B cell (primary cell): ENCODE results near the gene AKR1B15. TPM values are rescaled to one million over a fixed set of nuclear protein-coding genes. Genes with fewer than 3 reads are reported as not detected.

Experiments used
- ATAC-seq: fragments of 200-7000 bp; cut with Tn5 transposase; one replicate; pipeline ENCODE4 v1.10.0; 2021; ENCODE audit warnings: low read depth, mild to moderate bottlenecking, moderate number of reproducible peaks, moderate library complexity
- CTCF ChIA-PET: fragments of 350-600 bp; sonication (Branson Sonifier 250); formaldehyde crosslinking; loops from one replicate; lab custom pipeline; 2021; ENCODE audit warnings: antibody characterized with exemption, inconsistent platforms; lab: Charles Lee
- POLR2A ChIA-PET: fragments of 350-600 bp; sonication (Branson Sonifier 250); formaldehyde crosslinking; loops from one replicate; lab custom pipeline; 2021; ENCODE audit warnings: antibody characterized with exemption; lab: Charles Lee
- DNase-seq: peaks from one replicate; pipeline ENCODE4 v3.0.0; 2013
- H2AFZ ChIP-seq: 2 replicates; pipeline ENCODE4 v1.6.1; 2012; ENCODE audit warnings: mild to moderate bottlenecking, low read depth, low read length; ENCODE audit not compliant: insufficient read depth, poor library complexity, severe bottlenecking
- H3K27ac ChIP-seq, 2 donors: 1 replicate in 1 of 2; 2 replicates in 1 of 2; pipeline ENCODE4 v1.5.1; 2012 to 2013; ENCODE audit warnings: low read length in 2 of 2, mild to moderate bottlenecking in 2 of 2, moderate library complexity in 1 of 2
- H3K27me3 ChIP-seq, 4 experiments: fragments of 200-600 bp in 1 of 4; sonication (generic) in 1 of 4; replicated peaks in 1 of 4; 1 replicate in 2 of 4; 2 replicates in 2 of 4; pipeline versions ENCODE4 v1.6.1 to v1.7.0; 2013 to 2016; ENCODE audit warnings: low read length in 3 of 4, mild to moderate bottlenecking in 2 of 4, mixed read lengths in 1 of 4, moderate library complexity in 1 of 4; ENCODE audit not compliant: insufficient read depth in 4 of 4, control insufficient read depth in 3 of 4; ENCODE audit errors: control extremely low read depth in 1 of 4
- H3K36me3 ChIP-seq, 2 experiments: replicated peaks in 1 of 2; 1 replicate in 1 of 2; 2 replicates in 1 of 2; pipeline versions ENCODE4 v1.6.1 to v1.7.1; 2013; ENCODE audit warnings: low read length in 1 of 2; ENCODE audit not compliant: insufficient read depth in 2 of 2, control insufficient read depth in 1 of 2; ENCODE audit errors: control extremely low read depth in 1 of 2, extremely low read depth in 1 of 2
- H3K4me1 ChIP-seq, 2 donors: fragments of 200-600 bp in 1 of 2; sonication (generic) in 1 of 2; 1 replicate in 1 of 2; 2 replicates in 1 of 2; pipeline versions ENCODE4 v1.5.1 to v1.6.1; 2013 to 2017; ENCODE audit warnings: low read length in 2 of 2; ENCODE audit not compliant: control insufficient read depth in 2 of 2, insufficient read depth in 2 of 2
- H3K4me2 ChIP-seq: replicated peaks from 2 replicates; pipeline ENCODE3; 2012; ENCODE audit warnings: mild to moderate bottlenecking, low read depth, low read length; ENCODE audit not compliant: poor library complexity, severe bottlenecking
- H3K4me3 ChIP-seq, 5 experiments: fragments of 200-600 bp in 1 of 5; sonication (generic) in 1 of 5; 1 replicate in 3 of 5; 2 replicates in 2 of 5; pipeline versions ENCODE4 v1.5.1 to v1.7.0; 2011 to 2016; ENCODE audit warnings: low read length in 4 of 5, mild to moderate bottlenecking in 4 of 5, low read depth in 2 of 5, control low read depth in 1 of 5, moderate library complexity in 1 of 5; ENCODE audit not compliant: insufficient read depth in 1 of 5; ENCODE audit errors: control extremely low read depth in 1 of 5, extremely low read depth in 1 of 5
- H3K79me2 ChIP-seq: fragments of 200-600 bp; sonication (generic); one replicate; pipeline ENCODE4 v1.6.0; 2016; ENCODE audit warnings: low read length; ENCODE audit not compliant: control insufficient read depth, insufficient read depth
- H3K9ac ChIP-seq: fragments of 200-600 bp; sonication (generic); 2 replicates; pipeline ENCODE4 v1.6.1; 2017; ENCODE audit warnings: mild to moderate bottlenecking, low read length, moderate library complexity
- H3K9me3 ChIP-seq, 3 donors: one replicate each; pipeline versions ENCODE4 v1.6.1 to v1.7.1; 2013; ENCODE audit warnings: low read length in 2 of 3; ENCODE audit not compliant: control insufficient read depth in 2 of 3, insufficient read depth in 1 of 3; ENCODE audit errors: control extremely low read depth in 1 of 3
- H4K20me1 ChIP-seq: 2 replicates; pipeline ENCODE4 v1.6.0; 2012; ENCODE audit warnings: mild to moderate bottlenecking, low read length; ENCODE audit not compliant: insufficient read depth, control insufficient read depth, poor library complexity, severe bottlenecking
- H3K27ac Mint-ChIP-seq: one replicate; pipeline ENCODE4 v1.8.0; 2021; ENCODE audit warnings: mixed read lengths
- H3K27me3 Mint-ChIP-seq: one replicate; pipeline ENCODE4 v1.8.0; 2021; ENCODE audit warnings: mixed read lengths
- H3K4me1 Mint-ChIP-seq: one replicate; pipeline ENCODE4 v1.8.0; 2021; ENCODE audit warnings: mixed read lengths
- H3K4me3 Mint-ChIP-seq: one replicate; pipeline ENCODE4 v1.8.0; 2021; ENCODE audit warnings: mixed read lengths
- H3K9me3 Mint-ChIP-seq: one replicate; pipeline ENCODE4 v1.8.0; 2022; ENCODE audit warnings: mixed read lengths; ENCODE audit not compliant: insufficient read depth
- EZH2 ChIP-seq: IDR thresholded peaks from 2 replicates; pipeline ENCODE4 v1.6.1; 2012; ENCODE audit warnings: borderline replicate concordance, low read depth, mild to moderate bottlenecking, moderate library complexity, low read length; ENCODE audit not compliant: insufficient read depth, poor library complexity, severe bottlenecking
- WGBS: methylation state at CpG from one replicate; pipeline ENCODE4 v1.1.5; 2013; ENCODE audit warnings: missing lambda C conversion rate; ENCODE audit not compliant: insufficient coverage; 5-methylcytosine and 5-hydroxymethylcytosine counted together
- intact Hi-C: fragments of 100-400 bp; cut with micrococcal nuclease; formaldehyde crosslinking; loops from one replicate; pipeline ENCODE4 v1.10.0; 2022
- polyA plus RNA-seq: library from polyadenylated mRNA; depleted of rRNA; stranded (reverse); fragments of >200 nt; gene quantifications from 2 replicates; pipeline ENCODE4 v1.2.3, GENCODE V29; 2012
- total RNA-seq, 2 donors: library from RNA; stranded (reverse); fragments of 120-200 nt in 1 of 2; gene quantifications; 1 replicate in 1 of 2; 2 replicates in 1 of 2; pipeline versions ENCODE4 v1.2.3 to v1.2.4, GENCODE V29; 2013 to 2022
- TF ChIP-seq, protein P1 (sequence below): fragments of 200-600 bp; IDR thresholded peaks from one replicate; pipeline ENCODE4 v1.8.0; 2022; ENCODE audit warnings: antibody characterized with exemption, mild to moderate bottlenecking

AKR1B15 gene
- total and polyA plus RNA-seq, 2 donors (not counting 1 experiment from before 2014, with no cell fraction given): not detected

DNA sequence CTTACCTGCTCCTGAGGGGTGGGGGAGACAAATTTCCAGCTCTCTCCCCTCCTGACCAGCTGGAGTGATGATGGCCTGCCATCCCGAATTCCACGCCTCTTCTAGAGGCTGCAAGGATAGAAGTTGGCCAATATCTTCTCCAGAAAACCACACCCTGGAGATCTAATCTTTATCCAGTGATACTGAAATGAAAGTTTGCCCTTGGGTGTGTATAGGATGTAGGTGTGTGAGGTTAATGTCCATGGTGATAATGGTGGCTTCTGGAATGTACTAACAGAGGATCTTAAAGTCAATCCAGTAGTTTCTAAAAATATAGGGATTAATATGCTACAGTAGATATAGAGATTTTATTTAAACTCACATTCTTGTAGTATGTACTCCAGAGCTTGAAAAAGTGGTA, 22.2 kb downstream of the AKR1B15 start:
- intact Hi-C loops: no loop called here
- Histone ChIP-seq H3K79me2 (no peaks in the 10 kb centered on the region), H2AFZ (no peak overlapping the region), H3K4me1 (no peaks in the 10 kb centered on the region), H3K9ac (no peak overlapping the region), H3K36me3 (no peaks in the 10 kb centered on the region), H3K9me3 (peaks cover 0 to 14% (median 0%) of the 10 kb centered on the region in 3 donors), H3K4me2 (no peak overlapping the region), H3K4me3 (no peak overlapping the region), H3K27ac (no peak overlapping the region), H3K27me3 (peaks cover 0 to 2% (median 0%) of the 10 kb centered on the region in 4 experiments), H4K20me1 (no peaks in the 10 kb centered on the region)
- ChIA-PET POLR2A (no interaction called here), CTCF (no interaction called here)
- WGBS: no CpG with 5 or more reads among the region's 2 CpGs
- DNase-seq (no peak), ATAC-seq (no peak)
- Mint-ChIP-seq H3K4me3 (no peak overlapping the region), H3K4me1 (no peaks in the 10 kb centered on the region), H3K27me3 (peaks cover 12% of the 10 kb centered on the region), H3K27ac (no peak overlapping the region), H3K9me3 (peaks cover 3% of the 10 kb centered on the region)
- TF ChIP-seq, protein P1, sequence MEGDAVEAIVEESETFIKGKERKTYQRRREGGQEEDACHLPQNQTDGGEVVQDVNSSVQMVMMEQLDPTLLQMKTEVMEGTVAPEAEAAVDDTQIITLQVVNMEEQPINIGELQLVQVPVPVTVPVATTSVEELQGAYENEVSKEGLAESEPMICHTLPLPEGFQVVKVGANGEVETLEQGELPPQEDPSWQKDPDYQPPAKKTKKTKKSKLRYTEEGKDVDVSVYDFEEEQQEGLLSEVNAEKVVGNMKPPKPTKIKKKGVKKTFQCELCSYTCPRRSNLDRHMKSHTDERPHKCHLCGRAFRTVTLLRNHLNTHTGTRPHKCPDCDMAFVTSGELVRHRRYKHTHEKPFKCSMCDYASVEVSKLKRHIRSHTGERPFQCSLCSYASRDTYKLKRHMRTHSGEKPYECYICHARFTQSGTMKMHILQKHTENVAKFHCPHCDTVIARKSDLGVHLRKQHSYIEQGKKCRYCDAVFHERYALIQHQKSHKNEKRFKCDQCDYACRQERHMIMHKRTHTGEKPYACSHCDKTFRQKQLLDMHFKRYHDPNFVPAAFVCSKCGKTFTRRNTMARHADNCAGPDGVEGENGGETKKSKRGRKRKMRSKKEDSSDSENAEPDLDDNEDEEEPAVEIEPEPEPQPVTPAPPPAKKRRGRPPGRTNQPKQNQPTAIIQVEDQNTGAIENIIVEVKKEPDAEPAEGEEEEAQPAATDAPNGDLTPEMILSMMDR: no peak
- TF ChIP-seq EZH2: no peak

DNA sequence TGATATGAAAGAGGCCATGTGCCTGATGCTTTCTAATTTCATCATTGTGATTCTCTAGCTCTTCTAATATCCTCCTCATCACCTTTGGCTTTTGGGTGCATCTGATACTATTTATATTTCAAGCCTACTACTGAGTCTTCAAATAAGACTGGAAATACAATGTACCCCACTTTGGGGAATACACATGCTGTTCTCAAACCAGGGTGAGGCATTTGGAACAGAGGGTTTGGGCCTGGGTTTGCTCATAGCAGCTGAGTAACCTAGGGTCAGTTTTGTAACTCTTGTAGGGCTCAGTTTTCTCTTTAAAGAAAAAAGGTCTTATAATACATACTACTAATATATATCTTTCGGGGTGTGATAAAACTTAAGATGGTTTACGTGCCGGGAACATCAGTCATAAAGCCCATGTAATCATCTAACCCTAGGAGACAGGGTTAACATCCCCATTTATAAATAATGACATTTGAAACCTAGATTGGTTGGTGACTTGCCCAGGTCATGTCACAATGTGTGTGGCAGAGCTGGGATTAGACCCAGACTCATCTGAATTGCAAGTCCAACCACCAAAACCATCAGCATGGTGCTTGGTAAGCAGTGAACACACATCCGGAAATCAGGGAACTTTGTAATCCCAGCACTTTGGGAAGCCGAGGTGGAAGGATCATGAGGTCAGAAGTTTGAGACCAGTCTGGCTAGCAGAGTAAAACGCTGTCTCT, 23.0 kb downstream of the AKR1B15 start:
- no peak overlapping the region for H3K4me3 ChIP-seq
- no peak overlapping the region for H2AFZ ChIP-seq
- no peak for TF ChIP-seq EZH2
- TF ChIP-seq, protein P1: no peak
- H3K9me3 Mint-ChIP-seq: peaks cover 3% of the 10 kb centered on the region
- H3K27ac Mint-ChIP-seq: no peak overlapping the region
- H3K9me3 ChIP-seq: peaks cover 0 to 14% (median 0%) of the 10 kb centered on the region in 3 donors
- no peak overlapping the region for H3K27ac ChIP-seq
- ChIA-PET POLR2A (no interaction called here), CTCF (no interaction called here)
- no peaks in the 10 kb centered on the region for H4K20me1 ChIP-seq
- H3K36me3 ChIP-seq: no peaks in the 10 kb centered on the region
- WGBS: 100% methylated on average over 2 of the region's 6 CpGs
- H3K4me1 ChIP-seq: no peaks in the 10 kb centered on the region
- intact Hi-C loops: no loop called here
- no peak overlapping the region for H3K9ac ChIP-seq
- DNase-seq (no peak), ATAC-seq (no peak)
- H3K79me2 ChIP-seq: no peaks in the 10 kb centered on the region
- no peaks in the 10 kb centered on the region for H3K27me3 ChIP-seq
- H3K4me2 ChIP-seq: no peak overlapping the region
- H3K4me3 Mint-ChIP-seq: no peak overlapping the region
- H3K4me1 Mint-ChIP-seq: no peaks in the 10 kb centered on the region
- peaks cover 7% of the 10 kb centered on the region for H3K27me3 Mint-ChIP-seq
